Amniotic epithelial cell (primary cell): Measurements from ENCODE around the gene RAG1.

ENCODE experiments used
- DNase-seq: peaks from one replicate; pipeline ENCODE4 v3.0.0-alpha.2; 2010; ENCODE audit warnings: low read depth

Gene RAG1

DNA sequence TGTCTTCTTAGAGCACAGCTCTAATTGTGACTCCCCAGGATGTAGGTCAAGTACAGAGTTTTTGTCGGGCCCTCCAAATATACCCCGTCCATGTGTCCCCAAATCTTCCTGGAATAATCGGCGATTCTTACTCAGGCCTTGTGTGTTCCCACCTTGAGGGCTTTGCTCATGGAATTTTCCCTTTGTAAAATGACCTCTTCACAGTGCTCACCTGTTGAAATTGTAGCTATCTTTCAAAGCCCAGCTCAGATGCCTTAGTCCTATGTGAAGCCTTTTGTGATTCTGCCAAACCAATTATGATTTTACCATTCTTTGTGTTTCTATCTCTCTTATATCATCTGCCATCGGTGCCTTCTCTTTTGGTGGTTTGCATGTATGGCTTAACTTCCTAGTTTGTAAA, 60.3 kb downstream of the RAG1 start:
- no peak for DNase-seq

DNA sequence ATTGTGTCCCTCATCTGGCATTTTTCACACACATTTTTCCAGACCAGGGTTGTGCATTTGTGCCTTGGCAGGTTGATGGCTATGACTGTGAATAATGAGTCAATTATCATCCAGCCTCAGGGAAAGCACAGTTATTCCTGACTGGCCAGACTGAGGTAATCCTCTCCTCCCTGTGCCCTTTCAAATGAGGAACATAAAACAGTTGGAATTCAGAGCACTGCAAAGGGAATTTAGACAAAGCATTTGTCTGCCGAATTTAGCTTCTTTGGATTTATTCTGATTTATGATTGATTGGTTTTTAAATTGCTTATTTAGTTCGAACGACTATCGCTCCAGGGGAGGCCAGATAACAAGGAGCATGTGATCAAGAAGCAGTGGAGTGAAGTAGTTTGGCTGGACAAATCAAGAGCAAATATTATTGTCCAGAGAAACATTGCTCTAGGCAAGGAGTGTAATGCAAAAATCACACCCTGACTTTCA, 61.0 kb downstream of the RAG1 start:
- DNase-seq = no peak
